HG02610 (cell line): Measurements from ENCODE around the gene CCDC69.

Experiments
- ATAC-seq: cut with Tn5 transposase; IDR thresholded peaks from one replicate; pipeline ENCODE4 v1.9.1; 2021; ENCODE audit warnings: mild to moderate bottlenecking, moderate library complexity; ENCODE audit not compliant: unreplicated experiment

Gene CCDC69

GRCh38 chr5:151147033-151147432 lies 76.9 kb downstream of the CCDC69 start:
- no peak for ATAC-seq

- no peak for ATAC-seq
Measured at GRCh38 chr5:151146061-151146460, 77.8 kb downstream of the CCDC69 start.

- peak; percentile 38 for ATAC-seq
Measured at GRCh38 chr5:151144922-151145321, 79.0 kb downstream of the CCDC69 start.

- no peak for ATAC-seq
Measured at GRCh38 chr5:151144275-151144674, 79.6 kb downstream of the CCDC69 start.

GRCh38 chr5:151143645-151144044 lies 80.2 kb downstream of the CCDC69 start:
- ATAC-seq: no peak

GRCh38 chr5:151142933-151143332 lies 81.0 kb downstream of the CCDC69 start:
- no peak for ATAC-seq

- ATAC-seq: peak; percentile 84
Measured at GRCh38 chr5:151141535-151141934, 82.4 kb downstream of the CCDC69 start.

GRCh38 chr5:151140686-151141459 lies 83.0 kb downstream of the CCDC69 start:
- ATAC-seq: no peak

- ATAC-seq: no peak
Measured at GRCh38 chr5:151139646-151140045, 84.2 kb downstream of the CCDC69 start.

- no peak for ATAC-seq
Measured at GRCh38 chr5:151139015-151139414, 84.9 kb downstream of the CCDC69 start.

GRCh38 chr5:151138114-151138513 lies 85.8 kb downstream of the CCDC69 start:
- no peak for ATAC-seq

GRCh38 chr5:151137067-151137825 lies 86.6 kb downstream of the CCDC69 start:
- ATAC-seq: no peak

- peak; percentile 73 for ATAC-seq
Measured at GRCh38 chr5:151134228-151134627, 89.7 kb downstream of the CCDC69 start.

- ATAC-seq: no peak
Measured at GRCh38 chr5:151132963-151133362, 90.9 kb downstream of the CCDC69 start.
